ENCODE data around the gene DFFB. TPM values are rescaled to one million over a fixed set of nuclear protein-coding genes. Genes with fewer than 3 reads are reported as not detected.
A peak's percentile ranks its signal among the peaks of the same experiment; 100 is the strongest.

DFFB gene
- total RNA-seq, 1 donor from 2014 or later: 11.3 TPM

GRCh38 chr1:3842912-3843311, 14.4 kb upstream of the DFFB start:
- TF ChIP-seq CTCF (conservative IDR thresholded peaks at IDR 0.05): no peak
- H3K27ac Mint-ChIP-seq (ENCODE audit: unreplicated experiment): no peak overlapping the region
- no peak overlapping the region for H3K4me3 Mint-ChIP-seq
- H3K36me3 Mint-ChIP-seq (ENCODE audit: low read depth): peaks cover 16% of the 10 kb centered on the region
- H3K27me3 Mint-ChIP-seq (ENCODE audit: low read depth): no peaks in the 10 kb centered on the region
- no peak for DNase-seq (ENCODE audit: low read depth, low spot score)
- H3K9me3 Mint-ChIP-seq: no peaks in the 10 kb centered on the region
- no peaks in the 10 kb centered on the region for H3K4me1 Mint-ChIP-seq

GRCh38 chr1:3846541-3846940, 10.7 kb upstream of the DFFB start:
- Mint-ChIP-seq H3K36me3 (ENCODE audit: low read depth) (peaks cover 6% of the 10 kb centered on the region), H3K9me3 (no peaks in the 10 kb centered on the region), H3K27me3 (ENCODE audit: low read depth) (no peaks in the 10 kb centered on the region), H3K4me3 (no peak overlapping the region), H3K4me1 (no peaks in the 10 kb centered on the region), H3K27ac (ENCODE audit: unreplicated experiment) (peak overlapping the region; percentile 88)
- TF ChIP-seq CTCF (conservative IDR thresholded peaks at IDR 0.05): no peak
- no peak for DNase-seq (ENCODE audit: low read depth, low spot score)

GRCh38 chr1:3847081-3847480, 10.2 kb upstream of the DFFB start:
- H3K4me3 Mint-ChIP-seq: no peak overlapping the region
- H3K4me1 Mint-ChIP-seq: no peaks in the 10 kb centered on the region
- no peaks in the 10 kb centered on the region for H3K9me3 Mint-ChIP-seq
- peaks cover 6% of the 10 kb centered on the region for H3K36me3 Mint-ChIP-seq (ENCODE audit: low read depth)
- no peaks in the 10 kb centered on the region for H3K27me3 Mint-ChIP-seq (ENCODE audit: low read depth)
- no peak overlapping the region for H3K27ac Mint-ChIP-seq (ENCODE audit: unreplicated experiment)
- no peak for TF ChIP-seq CTCF (conservative IDR thresholded peaks at IDR 0.05)
- no peak for DNase-seq (ENCODE audit: low read depth, low spot score)

- Mint-ChIP-seq H3K4me3 (no peak overlapping the region), H3K36me3 (ENCODE audit: low read depth) (peaks cover 6% of the 10 kb centered on the region), H3K27ac (ENCODE audit: unreplicated experiment) (no peak overlapping the region), H3K9me3 (no peaks in the 10 kb centered on the region), H3K4me1 (peaks cover 8% of the 10 kb centered on the region), H3K27me3 (ENCODE audit: low read depth) (no peaks in the 10 kb centered on the region)
- DNase-seq (ENCODE audit: low read depth, low spot score): no peak
- no peak for TF ChIP-seq CTCF (conservative IDR thresholded peaks at IDR 0.05)
Measured at GRCh38 chr1:3850857-3851256, 6.4 kb upstream of the DFFB start.

- Mint-ChIP-seq H3K9me3 (no peaks in the 10 kb centered on the region), H3K4me1 (peaks cover 13% of the 10 kb centered on the region), H3K4me3 (no peak overlapping the region), H3K27ac (ENCODE audit: unreplicated experiment) (no peak overlapping the region), H3K36me3 (ENCODE audit: low read depth) (peaks cover 6% of the 10 kb centered on the region), H3K27me3 (ENCODE audit: low read depth) (no peaks in the 10 kb centered on the region)
- no peak for DNase-seq (ENCODE audit: low read depth, low spot score)
- TF ChIP-seq CTCF (conservative IDR thresholded peaks at IDR 0.05): no peak
Measured at GRCh38 chr1:3851292-3851691, 6.0 kb upstream of the DFFB start.

- Mint-ChIP-seq H3K27me3 (ENCODE audit: low read depth) (no peaks in the 10 kb centered on the region), H3K27ac (ENCODE audit: unreplicated experiment) (no peak overlapping the region), H3K4me3 (no peak overlapping the region), H3K36me3 (ENCODE audit: low read depth) (peaks cover 3% of the 10 kb centered on the region), H3K9me3 (no peaks in the 10 kb centered on the region), H3K4me1 (peaks cover 15% of the 10 kb centered on the region)
- no peak for TF ChIP-seq CTCF (conservative IDR thresholded peaks at IDR 0.05)
- DNase-seq (ENCODE audit: low read depth, low spot score): no peak
Measured at GRCh38 chr1:3852091-3852490, 5.2 kb upstream of the DFFB start.

Data from neural crest cell (in vitro differentiated cells).